H1 (cell line): ENCODE results near the gene EHHADH. TPM values are rescaled to one million over a fixed set of nuclear protein-coding genes. Genes with fewer than 3 reads are reported as not detected.
A peak's percentile ranks its signal among the peaks of the same experiment; 100 is the strongest.

Source experiments
- HDAC2 ChIP-seq, 2 experiments: fragments of 300-600 bp in 1 of 2; sonication (generic) in 1 of 2; IDR thresholded peaks; 2 replicates each; pipeline ENCODE4 v1.6.1; 2011 to 2012; ENCODE audit warnings: low read depth in 2 of 2, low read length in 2 of 2, mild to moderate bottlenecking in 2 of 2, moderate library complexity in 2 of 2, borderline replicate concordance in 1 of 2, inconsistent platforms in 1 of 2
- MAX ChIP-seq: IDR thresholded peaks from 2 replicates; pipeline ENCODE4 v1.6.1; 2012; ENCODE audit warnings: inconsistent platforms
- SIRT6 ChIP-seq: IDR thresholded peaks from one replicate; pipeline ENCODE4 v1.7.1; 2012; ENCODE audit warnings: low read length, inconsistent platforms
- polyA plus RNA-seq, 7 experiments: library from polyadenylated mRNA; depleted of rRNA in 3 of 7; stranded (reverse) in 5 of 7; unstranded in 2 of 7; fragments of >200 nt in 5 of 7; fragments of 200-250 nt in 2 of 7; gene quantifications; 1 replicate in 5 of 7; 2 replicates in 1 of 7; 4 replicates in 1 of 7; pipeline versions ENCODE4 v1.2.1 to v1.2.3, GENCODE V29; 2011 to 2013; ENCODE audit warnings: missing spikeins in 2 of 7, mixed read lengths in 2 of 7
- total RNA-seq: library from RNA; stranded (reverse); fragmentation: NEBNext Ultra II Directional; extraction: Animal tissue kit (Norgen Biotek cat#: 25700); gene quantifications from 2 replicates; pipeline ENCODE4 v1.2.1, GENCODE V29; 2021

The EHHADH gene
- total and polyA plus RNA-seq, 2 of the 8 experiments (the other 6 are each of a cell fraction or from before 2014, with no cell fraction given), result 1.4 to 3.5 TPM

DNA sequence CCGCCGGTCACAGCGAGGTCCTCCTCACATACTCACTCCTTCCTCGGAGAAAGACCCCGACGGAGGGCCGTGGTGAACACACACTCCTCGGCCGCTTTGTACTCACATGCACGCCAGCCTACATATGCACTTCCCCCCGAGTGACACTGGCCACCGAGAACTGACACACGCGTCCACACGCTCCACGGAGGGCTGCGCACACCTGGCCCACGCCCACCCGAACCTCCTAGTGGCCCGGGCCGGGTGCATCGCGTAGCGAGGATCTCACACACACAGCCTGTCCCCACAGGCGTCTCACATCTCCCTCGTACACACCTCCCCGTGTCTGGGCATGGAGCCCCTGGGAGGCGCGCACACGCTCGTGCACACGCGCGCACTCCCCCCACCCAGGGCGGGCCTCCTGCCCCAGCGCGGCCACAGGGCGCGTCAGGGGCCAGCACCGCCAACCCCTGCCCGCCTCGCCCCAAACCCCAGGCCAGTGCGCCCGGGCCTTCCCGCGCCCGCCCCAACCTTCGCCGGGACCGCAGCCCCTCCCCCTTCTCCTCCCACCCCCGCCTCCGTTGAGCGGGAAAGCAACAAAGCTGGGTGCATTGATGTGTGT lies 100.6 kb downstream of the EHHADH start (continued):
- TF ChIP-seq HDAC2 (IDR thresholded peaks at IDR 0.05; ENCODE audit: borderline replicate concordance in 1 of 2, low read depth in 2 of 2, low read length in 2 of 2), result 0 out of 4 replicates have a peak, but pooled peaks of 1 of the 2 experiments have one; percentile 26
- TF ChIP-seq MAX, result no peak
- no peak for TF ChIP-seq SIRT6
